ENCODE measurements around the gene FTCDNL1. TPM values are rescaled to one million over a fixed set of nuclear protein-coding genes. Genes with fewer than 3 reads are reported as not detected.

FTCDNL1 gene
- polyA plus RNA-seq, 1 of the 3 experiments (the other 2 are of a cell fraction), result not detected

DNA sequence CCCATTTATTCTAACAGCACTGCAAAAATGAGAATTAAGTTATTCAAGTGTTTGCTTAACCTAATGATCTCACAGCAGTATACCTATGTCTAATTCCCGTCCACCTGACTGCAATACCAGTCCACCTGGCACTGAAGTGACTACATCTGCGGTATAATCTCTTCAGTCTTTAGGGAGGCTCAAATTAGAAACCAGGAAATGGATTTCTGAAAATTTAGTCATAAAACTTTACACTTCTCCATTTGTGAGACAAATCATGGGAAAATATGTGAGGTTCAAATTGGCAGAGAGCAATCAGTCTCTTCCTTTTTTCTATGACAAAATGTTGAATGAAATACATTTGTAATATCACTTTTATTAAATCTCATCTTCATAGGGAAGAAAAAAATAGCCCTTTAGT is 33.0 kb downstream of the FTCDNL1 start:
- no peak overlapping the region for H3K4me2 ChIP-seq
- WGBS (ENCODE audit: low lambda C conversion rate), result 12% methylated on average over 2 of the region's 2 CpGs
- ChIA-PET POLR2A (no interaction called here), CTCF (no interaction called here)
- no peak overlapping the region for H2AFZ ChIP-seq (ENCODE audit: low read depth)
- H3K9me2 ChIP-seq, result no peaks in the 10 kb centered on the region
- no peaks in the 10 kb centered on the region for H4K20me1 ChIP-seq (ENCODE audit: insufficient read depth)
- no peak overlapping the region for H3K9ac ChIP-seq
- H3F3A ChIP-seq (replicated peaks; ENCODE audit: insufficient read depth), result no peaks in the 10 kb centered on the region
- no peak overlapping the region for H3K4me3 ChIP-seq (ENCODE audit: low read depth in 2 of 2, low read length in 1 of 2)
- H3K27ac ChIP-seq (ENCODE audit: low read depth in 2 of 2, low read length in 1 of 2), result no peak overlapping the region
- H3K79me2 ChIP-seq (ENCODE audit: insufficient read depth), result no peaks in the 10 kb centered on the region
- H3K27me3 ChIP-seq (ENCODE audit: insufficient read depth), result peaks cover 21% of the 10 kb centered on the region
- TF ChIP-seq ZBTB33 (IDR thresholded peaks at IDR 0.05; ENCODE audit: borderline replicate concordance, low read depth) (no peak), TEAD4 (IDR thresholded peaks at IDR 0.05; ENCODE audit: borderline replicate concordance, insufficient read depth) (no peak), MXI1 (IDR thresholded peaks at IDR 0.05; ENCODE audit: low read depth, low read length) (no peak), REST (IDR thresholded peaks at IDR 0.05; ENCODE audit: low read depth, low read length) (no peak), GATA2 (CRISPR knock-in tag; IDR thresholded peaks at IDR 0.05) (no peak), POLR2AphosphoS5 (IDR thresholded peaks at IDR 0.05; ENCODE audit: low read depth, low read length) (no peak), PBX3 (IDR thresholded peaks at IDR 0.05) (no peak), FOXJ3 (CRISPR knock-in tag; IDR thresholded peaks at IDR 0.05) (no peak), SIN3A (IDR thresholded peaks at IDR 0.05; ENCODE audit: borderline replicate concordance, low read depth, low read length) (no peak), NRF1 (IDR thresholded peaks at IDR 0.05; ENCODE audit: low read depth, low read length) (no peak), EP300 (IDR thresholded peaks at IDR 0.05; ENCODE audit: borderline replicate concordance in 1 of 2, low read depth in 1 of 2, low read length in 1 of 2) (no peak), USF2 (IDR thresholded peaks at IDR 0.05; ENCODE audit: borderline replicate concordance, low read depth, low read length) (no peak), NFIC (IDR thresholded peaks at IDR 0.05; ENCODE audit: borderline replicate concordance) (no peak), FOSL2 (IDR thresholded peaks at IDR 0.05; ENCODE audit: borderline replicate concordance, low read depth) (no peak), RXRA (IDR thresholded peaks at IDR 0.05; ENCODE audit: borderline replicate concordance, low read depth) (no peak)
- TF ChIP-seq, protein P1, sequence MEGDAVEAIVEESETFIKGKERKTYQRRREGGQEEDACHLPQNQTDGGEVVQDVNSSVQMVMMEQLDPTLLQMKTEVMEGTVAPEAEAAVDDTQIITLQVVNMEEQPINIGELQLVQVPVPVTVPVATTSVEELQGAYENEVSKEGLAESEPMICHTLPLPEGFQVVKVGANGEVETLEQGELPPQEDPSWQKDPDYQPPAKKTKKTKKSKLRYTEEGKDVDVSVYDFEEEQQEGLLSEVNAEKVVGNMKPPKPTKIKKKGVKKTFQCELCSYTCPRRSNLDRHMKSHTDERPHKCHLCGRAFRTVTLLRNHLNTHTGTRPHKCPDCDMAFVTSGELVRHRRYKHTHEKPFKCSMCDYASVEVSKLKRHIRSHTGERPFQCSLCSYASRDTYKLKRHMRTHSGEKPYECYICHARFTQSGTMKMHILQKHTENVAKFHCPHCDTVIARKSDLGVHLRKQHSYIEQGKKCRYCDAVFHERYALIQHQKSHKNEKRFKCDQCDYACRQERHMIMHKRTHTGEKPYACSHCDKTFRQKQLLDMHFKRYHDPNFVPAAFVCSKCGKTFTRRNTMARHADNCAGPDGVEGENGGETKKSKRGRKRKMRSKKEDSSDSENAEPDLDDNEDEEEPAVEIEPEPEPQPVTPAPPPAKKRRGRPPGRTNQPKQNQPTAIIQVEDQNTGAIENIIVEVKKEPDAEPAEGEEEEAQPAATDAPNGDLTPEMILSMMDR (IDR thresholded peaks at IDR 0.05), result no peak
- no peaks in the 10 kb centered on the region for H3K36me3 ChIP-seq (replicated peaks in 1 of 2; ENCODE audit: control insufficient read depth in 1 of 2, insufficient read depth in 2 of 2, low read length in 1 of 2)
- no peaks in the 10 kb centered on the region for H3K4me1 ChIP-seq (ENCODE audit: control insufficient read depth in 1 of 2, insufficient read depth in 2 of 2, low read depth in 1 of 2, low read length in 1 of 2)
- no peak for DNase-seq
- no peaks in the 10 kb centered on the region for H3K9me3 ChIP-seq

Data from SK-N-SH (cell line).